Astrocyte (in vitro differentiated cells and primary cell): ENCODE data around the gene BCOR.

Source experiments
- CTCF ChIP-seq: IDR thresholded peaks from 2 replicates; pipeline ENCODE4 v1.5.1; 2011; ENCODE audit warnings: low read depth, mild to moderate bottlenecking, inconsistent platforms, low read length, moderate library complexity; ENCODE audit not compliant: insufficient read depth
- EZH2 ChIP-seq: IDR thresholded peaks from 2 replicates; pipeline ENCODE4 v1.6.1; 2012; ENCODE audit warnings: mild to moderate bottlenecking, low read length, inconsistent platforms; ENCODE audit not compliant: insufficient read depth

- TF ChIP-seq CTCF (no peak), EZH2 (no peak)
Observed at GRCh38 chrX:40049084-40049641, 48.6 kb downstream of the BCOR start.
